H1 (cell line): ENCODE measurements around the gene ZNF750. TPM values are rescaled to one million over a fixed set of nuclear protein-coding genes. Genes with fewer than 3 reads are reported as not detected.

Experiments used
- CTCF ChIA-PET: fragments of 300-600 bp; sonication (Branson Sonifier 250); formaldehyde crosslinking; loops from one replicate; lab custom pipeline; 2021; ENCODE audit not compliant: partially characterized antibody; lab: Charles Lee
- POLR2A ChIA-PET: fragments of 300-600 bp; sonication (Branson Sonifier 250); formaldehyde crosslinking; loops from one replicate; lab custom pipeline; 2021; ENCODE audit warnings: inconsistent platforms; ENCODE audit not compliant: partially characterized antibody; lab: Charles Lee
- DNase-seq, 2 experiments: peaks; one replicate each; pipeline versions ENCODE4 v3.0.0 to v3.0.0-alpha.2; 2010 to 2022; ENCODE audit warnings: low spot score in 2 of 2, low read depth in 1 of 2, mixed read lengths in 1 of 2
- FAIRE-seq: peaks from 2 replicates; lab custom pipeline; 2011; peaks lifted over from hg19 to GRCh38; lab: Jason Lieb, UNC
- H2AFZ ChIP-seq: 2 replicates; pipeline ENCODE4 v1.8.1; 2012; ENCODE audit warnings: low read length, inconsistent platforms
- H2AK5ac ChIP-seq: 2 replicates; pipeline ENCODE4 v1.6.1; 2013; ENCODE audit warnings: low read depth, low read length
- H2BK120ac ChIP-seq: replicated peaks from 2 replicates; pipeline ENCODE3; 2013; ENCODE audit warnings: low read depth, low read length, inconsistent platforms
- H2BK12ac ChIP-seq: 2 replicates; pipeline ENCODE4 v1.6.1; 2013; ENCODE audit warnings: low read depth, low read length
- H2BK15ac ChIP-seq: 2 replicates; pipeline ENCODE4 v1.6.1; 2013; ENCODE audit warnings: low read length
- H2BK20ac ChIP-seq: 2 replicates; pipeline ENCODE4 v1.6.1; 2013; ENCODE audit warnings: low read length
- H2BK5ac ChIP-seq: 2 replicates; pipeline ENCODE4 v1.6.1; 2013; ENCODE audit warnings: low read depth, low read length
- H3K14ac ChIP-seq: 2 replicates; pipeline ENCODE4 v1.6.1; 2013; ENCODE audit warnings: inconsistent platforms; ENCODE audit not compliant: insufficient read length
- H3K18ac ChIP-seq: 2 replicates; pipeline ENCODE4 v1.6.1; 2013; ENCODE audit warnings: low read length; ENCODE audit errors: extremely low read depth
- H3K23ac ChIP-seq: 2 replicates; pipeline ENCODE4 v1.6.1; 2013; ENCODE audit warnings: inconsistent platforms; ENCODE audit not compliant: insufficient read length
- H3K23me2 ChIP-seq: 2 replicates; pipeline ENCODE4 v1.6.1; 2013; ENCODE audit warnings: low read depth, low read length
- H3K27ac ChIP-seq: 2 replicates; pipeline ENCODE4 v1.6.1; 2011; ENCODE audit warnings: low read depth, low read length, inconsistent platforms
- H3K27me3 ChIP-seq, 4 experiments: replicated peaks in 1 of 4; 1 replicate in 1 of 4; 2 replicates in 3 of 4; pipeline versions ENCODE4 v1.6.1 to v1.8.1; 2011 to 2013; ENCODE audit warnings: low read length in 3 of 4, mild to moderate bottlenecking in 3 of 4, inconsistent platforms in 2 of 4, mixed read lengths in 2 of 4, moderate library complexity in 1 of 4; ENCODE audit not compliant: control insufficient read depth in 3 of 4, insufficient read depth in 3 of 4; ENCODE audit errors: extremely low read depth in 1 of 4
- H3K36me3 ChIP-seq, 4 experiments: 2 replicates each; pipeline versions ENCODE4 v1.6.1 to v1.8.1; 2011 to 2013; ENCODE audit warnings: mild to moderate bottlenecking in 4 of 4, low read length in 3 of 4, moderate library complexity in 2 of 4, control low read depth in 1 of 4, inconsistent platforms in 1 of 4; ENCODE audit not compliant: insufficient read depth in 4 of 4, control insufficient read depth in 2 of 4
- H3K4ac ChIP-seq: replicated peaks from 2 replicates; pipeline ENCODE3; 2013; ENCODE audit warnings: low read length, low read depth, mixed read lengths, inconsistent platforms; ENCODE audit not compliant: insufficient read length
- H3K4me1 ChIP-seq, 4 experiments: replicated peaks in 1 of 4; 1 replicate in 1 of 4; 2 replicates in 3 of 4; pipeline versions ENCODE4 v1.6.1 to v1.8.1; 2011 to 2013; ENCODE audit warnings: low read length in 3 of 4, inconsistent platforms in 2 of 4, mixed read lengths in 1 of 4; ENCODE audit not compliant: insufficient read depth in 4 of 4, control insufficient read depth in 3 of 4
- H3K4me2 ChIP-seq, 2 experiments: 2 replicates each; pipeline versions ENCODE4 v1.6.1 to v1.8.1; 2011 to 2013; ENCODE audit warnings: low read depth in 2 of 2, low read length in 2 of 2, control low read depth in 1 of 2, inconsistent platforms in 1 of 2, mild to moderate bottlenecking in 1 of 2; ENCODE audit not compliant: insufficient read depth in 1 of 2
- H3K4me3 ChIP-seq, 4 experiments: fragments of 200-600, 300-600 bp in 1 of 4; sonication (generic), shearing (Covaris generic), sonication (Bioruptor Twin) in 1 of 4; 2 replicates each; pipeline versions ENCODE4 v1.5.1 to v1.8.1; 2011 to 2016; ENCODE audit warnings: low read length in 4 of 4, low read depth in 3 of 4, control low read depth in 2 of 4, inconsistent platforms in 2 of 4, mild to moderate bottlenecking in 2 of 4, mixed read lengths in 1 of 4, moderate library complexity in 1 of 4; ENCODE audit not compliant: insufficient read depth in 2 of 4; ENCODE audit errors: extremely low read depth in 1 of 4
- H3K56ac ChIP-seq: replicated peaks from 2 replicates; pipeline ENCODE3; 2013; ENCODE audit warnings: low read depth, mild to moderate bottlenecking, mixed read lengths, low read length, inconsistent platforms; ENCODE audit not compliant: insufficient read length
- H3K79me1 ChIP-seq: 2 replicates; pipeline ENCODE4 v1.6.1; 2013; ENCODE audit warnings: low read depth, low read length, control low read depth
- H3K79me2 ChIP-seq, 2 experiments: 2 replicates each; pipeline versions ENCODE4 v1.6.1 to v1.8.1; 2012 to 2013; ENCODE audit warnings: low read length in 2 of 2, mild to moderate bottlenecking in 2 of 2, inconsistent platforms in 1 of 2; ENCODE audit not compliant: insufficient read depth in 2 of 2, control insufficient read depth in 1 of 2
- H3K9ac ChIP-seq, 4 experiments: replicated peaks in 1 of 4; 1 replicate in 1 of 4; 2 replicates in 3 of 4; pipeline versions ENCODE4 v1.6.1 to v1.8.1; 2011 to 2013; ENCODE audit warnings: low read depth in 3 of 4, low read length in 3 of 4, control low read depth in 2 of 4, mild to moderate bottlenecking in 2 of 4, moderate library complexity in 2 of 4, inconsistent platforms in 1 of 4; ENCODE audit errors: extremely low read depth in 1 of 4
- H3K9me3 ChIP-seq, 2 experiments: 2 replicates each; pipeline versions ENCODE4 v1.6.1 to v1.8.1; 2012 to 2013; ENCODE audit warnings: mild to moderate bottlenecking in 2 of 2, moderate library complexity in 2 of 2, control low read depth in 1 of 2, inconsistent platforms in 1 of 2, low read depth in 1 of 2, low read length in 1 of 2, mixed read lengths in 1 of 2; ENCODE audit not compliant: insufficient read depth in 2 of 2
- H4K20me1 ChIP-seq, 2 experiments: replicated peaks in 1 of 2; 2 replicates each; pipeline versions ENCODE3 to v1.8.1; 2011 to 2013; ENCODE audit warnings: inconsistent platforms in 2 of 2, low read length in 2 of 2, mild to moderate bottlenecking in 1 of 2; ENCODE audit not compliant: insufficient read depth in 2 of 2, control insufficient read depth in 1 of 2
- H4K5ac ChIP-seq: 2 replicates; pipeline ENCODE4 v1.6.1; 2013; ENCODE audit warnings: low read length, low read depth, mixed read lengths, inconsistent platforms; ENCODE audit not compliant: insufficient read length
- H4K8ac ChIP-seq: 2 replicates; pipeline ENCODE4 v1.8.0; 2013; ENCODE audit warnings: mild to moderate bottlenecking, moderate library complexity, low read length, inconsistent platforms; ENCODE audit not compliant: insufficient read depth; ENCODE audit errors: extremely low read depth
- H4K91ac ChIP-seq: replicated peaks from 2 replicates; pipeline ENCODE3; 2013; ENCODE audit warnings: low read length, mixed read lengths, inconsistent platforms; ENCODE audit not compliant: insufficient read length
- CBX8 ChIP-seq: fragments of 300-800, 300-1000 bp; sonication (generic); IDR thresholded peaks from 2 replicates; pipeline ENCODE4 v1.7.1; 2016; ENCODE audit warnings: low read depth, low read length, borderline replicate concordance
- FOSL1 ChIP-seq: IDR thresholded peaks from 2 replicates; pipeline ENCODE4 v1.6.1; 2011; ENCODE audit warnings: mild to moderate bottlenecking, low read depth, low read length, moderate library complexity; ENCODE audit not compliant: insufficient read depth
- GABPA ChIP-seq: IDR thresholded peaks from 2 replicates; pipeline ENCODE4 v1.6.1; 2011; ENCODE audit warnings: mild to moderate bottlenecking, low read length, moderate library complexity, borderline replicate concordance; ENCODE audit not compliant: insufficient read depth
- KDM4A ChIP-seq: IDR thresholded peaks from one replicate; pipeline ENCODE4 v1.7.1; 2012; ENCODE audit warnings: low read depth, mild to moderate bottlenecking, moderate library complexity, low read length, inconsistent platforms; ENCODE audit not compliant: severe bottlenecking
- NANOG ChIP-seq: IDR thresholded peaks from 2 replicates; pipeline ENCODE4 v1.6.1; 2011; ENCODE audit warnings: low read length, low read depth, mild to moderate bottlenecking, inconsistent platforms; ENCODE audit not compliant: insufficient read depth, poor library complexity, severe bottlenecking
- RAD21 ChIP-seq, 2 experiments: IDR thresholded peaks in 1 of 2; conservative IDR thresholded peaks in 1 of 2; 2 replicates each; pipeline ENCODE4 v1.6.1; 2011; ENCODE audit warnings: low read depth in 2 of 2, low read length in 2 of 2, improper control_type of control experiment in 1 of 2, inconsistent platforms in 1 of 2, mild to moderate bottlenecking in 1 of 2, moderate library complexity in 1 of 2
- RXRA ChIP-seq: IDR thresholded peaks from 2 replicates; pipeline ENCODE4 v1.6.1; 2011; ENCODE audit warnings: low read depth, mild to moderate bottlenecking, low read length, moderate library complexity; ENCODE audit not compliant: insufficient read depth
- SIRT6 ChIP-seq: IDR thresholded peaks from one replicate; pipeline ENCODE4 v1.7.1; 2012; ENCODE audit warnings: low read length, inconsistent platforms
- TBP ChIP-seq: IDR thresholded peaks from 2 replicates; pipeline ENCODE4 v1.6.1; 2011; ENCODE audit warnings: low read depth, low read length, improper control_type of control experiment
- WGBS, 2 experiments: shearing (Covaris generic) in 1 of 2; methylation state at CpG; one replicate each; pipeline versions ENCODE4 v1.1.6 to v1.1.7; 2013 to 2015; ENCODE audit warnings: low lambda C conversion rate in 2 of 2, mixed read lengths in 2 of 2, inconsistent platforms in 1 of 2, low coverage in 1 of 2, missing lambda C conversion rate in 1 of 2; ENCODE audit not compliant: insufficient replicate concordance in 2 of 2, insufficient coverage in 1 of 2, insufficient read length in 1 of 2; ENCODE audit errors: extremely low coverage in 1 of 2, missing lambda C conversion rate in 1 of 2; 5-methylcytosine and 5-hydroxymethylcytosine counted together
- polyA plus RNA-seq, 7 experiments: library from polyadenylated mRNA; depleted of rRNA in 3 of 7; stranded (reverse) in 5 of 7; unstranded in 2 of 7; fragments of >200 nt in 5 of 7; fragments of 200-250 nt in 2 of 7; gene quantifications; 1 replicate in 5 of 7; 2 replicates in 1 of 7; 4 replicates in 1 of 7; pipeline versions ENCODE4 v1.2.1 to v1.2.3, GENCODE V29; 2011 to 2013; ENCODE audit warnings: missing spikeins in 2 of 7, mixed read lengths in 2 of 7
- total RNA-seq: library from RNA; stranded (reverse); fragmentation: NEBNext Ultra II Directional; extraction: Animal tissue kit (Norgen Biotek cat#: 25700); gene quantifications from 2 replicates; pipeline ENCODE4 v1.2.1, GENCODE V29; 2021
- TF ChIP-seq, protein P1 (sequence below), 3 experiments: IDR thresholded peaks; 1 replicate in 2 of 3; 2 replicates in 1 of 3; pipeline versions ENCODE4 v1.5.1 to v1.6.1; 2011; ENCODE audit warnings: low read length in 3 of 3, mild to moderate bottlenecking in 3 of 3, inconsistent platforms in 2 of 3, low read depth in 1 of 3, moderate library complexity in 1 of 3; ENCODE audit not compliant: insufficient read depth in 1 of 3; ENCODE audit errors: control extremely low read depth in 1 of 3

Gene ZNF750
- total and polyA plus RNA-seq, 2 of the 8 experiments (the other 6 are each of a cell fraction or from before 2014, with no cell fraction given), result not detected

DNA sequence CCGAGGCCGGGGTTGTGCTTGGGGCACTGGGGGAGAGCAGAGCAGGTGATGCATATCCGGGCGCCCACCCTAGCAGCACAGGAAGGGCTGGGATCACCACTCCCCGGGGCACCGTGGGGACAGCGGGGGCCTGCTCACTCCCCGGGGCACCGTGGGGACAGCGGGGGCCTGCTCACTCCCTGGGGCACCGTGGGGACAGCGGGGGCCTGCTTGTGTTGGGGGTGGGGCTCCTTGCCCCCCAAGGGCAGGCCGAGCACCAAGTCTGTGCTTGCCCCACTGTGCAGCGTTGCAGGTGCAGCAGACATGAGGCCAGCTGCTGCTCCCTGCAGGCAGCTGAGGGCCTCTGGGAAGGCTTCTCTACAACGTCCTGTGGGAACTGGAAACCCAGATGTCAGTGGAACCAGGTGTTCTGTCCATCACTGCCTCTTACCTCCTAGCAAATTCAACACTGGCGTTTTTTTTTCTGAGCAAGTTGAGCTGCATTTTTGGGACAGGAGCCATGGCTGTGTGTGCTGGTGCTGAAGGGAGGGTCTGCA is 25.0 kb upstream of the ZNF750 start:
- Histone ChIP-seq H4K91ac (no peak overlapping the region), H2BK20ac (no peak overlapping the region), H3K9me3 (no peaks in the 10 kb centered on the region), H3K27ac (no peak overlapping the region), H3K79me2 (peaks cover 0 to 18% of the 10 kb centered on the region in 2 experiments; a peak in 1 of 4 replicates), H3K23me2 (no peaks in the 10 kb centered on the region), H4K8ac (no peak overlapping the region), H3K36me3 (no peaks in the 10 kb centered on the region; a peak in 2 of 8 replicates), H3K9ac (no peak overlapping the region), H2BK5ac (no peak overlapping the region), H2AK5ac (no peak overlapping the region), H3K23ac (no peak overlapping the region), H3K4me3 (no peak overlapping the region), H3K4me1 (peaks cover 0 to 8% (median 2%) of the 10 kb centered on the region in 4 experiments; a peak in 4 of 7 replicates), H2BK120ac (no peak overlapping the region), H3K79me1 (peaks cover 15% of the 10 kb centered on the region), H3K14ac (no peak overlapping the region), H2AFZ (no peak overlapping the region), H3K27me3 (no peaks in the 10 kb centered on the region), H3K56ac (no peak overlapping the region), H3K4me2 (no peak overlapping the region), H4K5ac (no peak overlapping the region), H3K4ac (no peak overlapping the region), H4K20me1 (peaks cover 5 to 20% of the 10 kb centered on the region in 2 experiments), H2BK15ac (no peak overlapping the region), H3K18ac (no peak overlapping the region), H2BK12ac (no peak overlapping the region)
- ChIA-PET CTCF (interaction anchor here (0.8 to 2.2 kb wide), 5 partner anchors 10 to 154 kb away, joined by 3 to 5 read pairs (median 3); no protein-coding TSS in a partner anchor), POLR2A (no interaction called here)
- DNase-seq (no peak), FAIRE-seq (no peak)
- 91% methylated on average over 8 of the region's 16 CpGs; no CpG with 5 or more reads in 1 of the 2 experiments for WGBS, 2 experiments
- TF ChIP-seq FOSL1 (no peak), SIRT6 (no peak), RAD21 (IDR thresholded peaks at IDR 0.05 in 1 of 2, conservative IDR thresholded peaks at IDR 0.05 in 1 of 2; ENCODE audit: low read depth in 2 of 2, low read length in 2 of 2) (no peak), KDM4A (no peak), CBX8 (no peak), RXRA (no peak), NANOG (no peak), GABPA (no peak), TBP (no peak)
- TF ChIP-seq, protein P1, sequence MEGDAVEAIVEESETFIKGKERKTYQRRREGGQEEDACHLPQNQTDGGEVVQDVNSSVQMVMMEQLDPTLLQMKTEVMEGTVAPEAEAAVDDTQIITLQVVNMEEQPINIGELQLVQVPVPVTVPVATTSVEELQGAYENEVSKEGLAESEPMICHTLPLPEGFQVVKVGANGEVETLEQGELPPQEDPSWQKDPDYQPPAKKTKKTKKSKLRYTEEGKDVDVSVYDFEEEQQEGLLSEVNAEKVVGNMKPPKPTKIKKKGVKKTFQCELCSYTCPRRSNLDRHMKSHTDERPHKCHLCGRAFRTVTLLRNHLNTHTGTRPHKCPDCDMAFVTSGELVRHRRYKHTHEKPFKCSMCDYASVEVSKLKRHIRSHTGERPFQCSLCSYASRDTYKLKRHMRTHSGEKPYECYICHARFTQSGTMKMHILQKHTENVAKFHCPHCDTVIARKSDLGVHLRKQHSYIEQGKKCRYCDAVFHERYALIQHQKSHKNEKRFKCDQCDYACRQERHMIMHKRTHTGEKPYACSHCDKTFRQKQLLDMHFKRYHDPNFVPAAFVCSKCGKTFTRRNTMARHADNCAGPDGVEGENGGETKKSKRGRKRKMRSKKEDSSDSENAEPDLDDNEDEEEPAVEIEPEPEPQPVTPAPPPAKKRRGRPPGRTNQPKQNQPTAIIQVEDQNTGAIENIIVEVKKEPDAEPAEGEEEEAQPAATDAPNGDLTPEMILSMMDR (IDR thresholded peaks at IDR 0.05; ENCODE audit: control extremely low read depth in 1 of 3, insufficient read depth in 1 of 3, low read depth in 1 of 3, low read length in 3 of 3), result no peak
